Stimulated activated CD4-positive, alpha-beta T cell treated with anti-CD3 and anti-CD28 coated beads, Interleukin-4, amount 100 ng/mL, for 1 hour (primary cell): ENCODE measurements around the gene EEF2KMT.
"Not testable (repeated sequence)": the region's sequence is repeated elsewhere in the genome, so short reads cannot be mapped to it uniquely, and the experiment has no call there.

Experiments used
- DNase-seq: peaks from one replicate; pipeline ENCODE4 v3.0.0-alpha.2; 2020

Gene EEF2KMT

GRCh38 chr16:5095145-5095830 lies 2.3 kb downstream of the EEF2KMT start:
- peak; percentile 19 for DNase-seq

DNA sequence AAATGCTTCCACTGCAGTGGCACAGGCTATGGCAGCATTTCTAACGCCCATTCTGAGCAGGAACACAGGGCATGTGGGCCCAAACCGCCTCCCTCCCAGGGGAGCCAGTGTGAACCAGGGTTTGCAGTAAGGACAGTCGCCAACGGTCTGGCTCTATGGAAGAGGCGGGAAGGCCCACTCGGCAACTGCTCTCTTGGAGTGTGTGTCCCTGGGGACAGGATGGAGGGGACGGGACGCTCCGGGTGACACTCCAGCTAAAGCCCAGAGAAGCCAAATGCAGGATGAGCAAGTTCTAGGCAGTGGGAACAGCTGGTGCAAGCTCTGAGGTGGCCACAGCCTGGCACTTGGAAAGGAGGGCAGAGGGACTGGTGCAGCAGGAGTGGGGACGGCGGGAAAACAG lies 3.8 kb downstream of the EEF2KMT start:
- DNase-seq: not testable (repeated sequence)

GRCh38 chr16:5093081-5093480 lies 4.5 kb downstream of the EEF2KMT start:
- DNase-seq: not testable (repeated sequence)

- not testable (repeated sequence) for DNase-seq
Observed at GRCh38 chr16:5090592-5090991, 7.0 kb downstream of the EEF2KMT start.

- not testable (repeated sequence) for DNase-seq
Observed at GRCh38 chr16:5089911-5090555, 7.6 kb downstream of the EEF2KMT start.

GRCh38 chr16:5088936-5089335 lies 8.7 kb downstream of the EEF2KMT start:
- DNase-seq: not testable (repeated sequence)

DNA sequence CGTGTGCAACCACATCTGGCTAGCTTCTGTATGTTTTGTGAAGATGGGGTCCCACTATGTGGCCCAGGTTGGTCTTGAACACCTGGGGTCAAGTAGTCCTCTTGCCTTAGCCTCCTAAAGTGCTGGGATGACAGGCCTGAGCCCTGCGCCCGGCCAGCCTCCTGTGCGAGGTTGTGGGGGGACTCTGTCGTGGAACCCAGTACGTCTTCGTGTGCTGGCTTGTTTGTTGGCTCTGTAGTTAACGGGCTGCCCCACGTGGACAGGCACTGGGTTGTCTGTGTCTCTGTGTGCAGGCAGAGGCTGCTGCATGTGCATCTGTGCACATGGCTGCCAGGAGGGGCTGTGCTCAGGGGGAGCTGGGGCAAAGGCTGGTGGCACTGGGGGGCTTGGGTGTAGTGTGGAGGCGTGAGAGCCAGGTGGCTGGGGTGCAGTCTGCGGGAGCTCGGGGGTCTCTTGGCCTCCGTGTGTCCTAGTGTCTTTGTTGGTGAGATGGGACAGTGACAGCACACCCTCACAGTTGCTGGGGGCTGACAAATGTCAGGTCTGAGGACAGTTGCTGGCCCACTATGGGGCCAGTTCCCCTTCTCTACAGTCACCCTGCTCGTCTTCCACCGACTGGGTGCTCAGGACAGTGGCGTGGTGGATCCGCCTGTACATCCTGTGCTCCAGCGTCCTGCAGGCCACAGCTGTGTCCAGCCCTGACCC lies 9.4 kb downstream of the EEF2KMT start:
- DNase-seq: not testable (repeated sequence)

DNA sequence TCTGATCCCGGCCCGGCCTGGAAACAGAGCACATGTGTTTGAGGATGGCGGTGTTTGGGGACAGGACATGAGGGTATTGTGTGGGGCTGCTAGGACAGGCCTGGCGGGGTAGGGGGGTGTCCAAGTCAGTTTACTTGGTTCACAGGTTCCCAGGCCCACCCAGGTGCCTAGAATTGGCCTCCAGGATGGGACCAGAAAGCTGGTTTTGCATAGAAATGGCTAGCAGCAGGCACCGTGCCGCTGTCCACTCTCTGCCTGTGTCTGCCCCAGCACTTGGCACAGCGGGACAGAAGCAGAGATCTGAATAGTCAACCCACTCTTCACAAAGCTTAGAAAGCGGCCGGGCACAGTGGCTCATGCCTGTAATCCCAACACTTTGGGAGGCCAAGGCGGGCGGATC lies 11.9 kb downstream of the EEF2KMT start:
- DNase-seq: not testable (repeated sequence)

- peak; percentile 59 for DNase-seq
Observed at GRCh38 chr16:5084802-5085201, 12.8 kb downstream of the EEF2KMT start.

DNA sequence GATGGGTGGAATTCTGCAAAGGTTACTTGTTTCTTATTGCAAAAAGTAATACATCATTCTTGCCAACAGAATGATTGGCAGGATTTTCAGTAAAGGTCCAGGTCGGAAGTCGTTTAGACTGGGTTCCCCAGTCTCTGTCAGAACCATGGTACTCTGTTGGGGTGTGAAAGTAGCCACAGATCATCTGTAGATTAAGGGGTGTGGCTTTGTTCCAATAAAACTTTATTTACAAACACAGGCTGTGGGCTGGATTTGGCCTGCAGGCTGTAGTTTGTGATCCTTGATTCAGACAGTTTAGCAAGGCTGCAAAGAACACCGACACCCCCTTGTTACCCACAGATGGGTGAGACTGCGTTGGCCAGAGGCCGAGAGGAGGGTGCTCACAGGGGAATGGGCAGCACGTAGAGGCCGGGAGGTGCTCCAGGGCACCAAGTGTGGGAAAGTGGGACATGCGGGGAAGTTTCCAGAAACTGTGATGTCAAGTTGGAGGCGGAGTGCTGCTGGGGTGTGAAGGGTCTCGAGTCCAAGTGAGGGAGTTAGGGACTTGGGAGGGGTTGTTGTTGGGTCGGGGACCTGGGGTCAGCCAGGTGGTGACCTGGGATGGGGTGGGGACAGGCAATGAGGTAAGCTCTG lies 13.4 kb downstream of the EEF2KMT start:
- not testable (repeated sequence) for DNase-seq

DNA sequence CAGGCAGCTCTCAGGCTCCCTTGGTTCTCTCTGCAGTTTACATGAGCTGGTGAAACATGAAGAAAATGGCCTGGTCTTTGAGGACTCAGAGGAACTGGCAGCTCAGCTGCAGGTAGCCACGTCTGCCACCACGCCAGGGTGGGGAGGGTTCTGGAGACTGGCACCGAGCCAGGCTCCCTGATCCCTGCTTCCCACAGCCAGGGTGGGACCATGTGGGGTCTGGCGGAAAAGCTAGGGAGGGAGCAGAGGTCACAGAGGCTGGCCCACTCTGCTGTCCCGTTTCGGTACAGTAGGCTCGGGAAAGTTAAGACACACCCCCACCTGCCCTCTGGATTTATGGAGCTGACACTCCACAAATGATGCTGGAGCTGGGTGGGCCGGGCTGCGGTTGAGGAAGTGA lies 13.9 kb downstream of the EEF2KMT start:
- not testable (repeated sequence) for DNase-seq

- DNase-seq: not testable (repeated sequence)
Observed at GRCh38 chr16:5080996-5081395, 16.6 kb downstream of the EEF2KMT start.

GRCh38 chr16:5080461-5080860 lies 17.1 kb downstream of the EEF2KMT start:
- DNase-seq: not testable (repeated sequence)

GRCh38 chr16:5078626-5079025 lies 19.0 kb downstream of the EEF2KMT start:
- DNase-seq: no peak

DNA sequence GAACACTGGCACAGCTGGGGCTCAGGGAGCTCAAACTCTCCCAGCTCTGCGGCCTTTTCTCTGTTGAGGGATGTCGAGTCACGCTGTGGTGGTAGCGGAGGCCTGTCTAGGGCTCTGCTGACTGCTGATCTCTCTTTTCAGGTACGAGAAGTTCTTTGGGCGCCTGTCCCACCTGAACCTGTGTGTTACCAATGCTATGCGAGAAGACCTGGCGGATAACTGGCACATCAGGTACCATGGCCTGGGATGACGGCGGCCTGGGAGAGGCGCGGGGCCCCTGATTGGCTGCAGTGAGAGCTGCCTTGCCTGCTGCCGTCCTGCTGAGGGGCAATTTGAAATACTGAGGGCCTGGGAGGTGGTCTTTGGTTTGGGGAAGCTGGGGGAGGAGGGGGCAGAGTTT lies 20.3 kb downstream of the EEF2KMT start:
- DNase-seq: no peak

- DNase-seq: no peak
Observed at GRCh38 chr16:5075637-5076036, 22.0 kb downstream of the EEF2KMT start.

DNA sequence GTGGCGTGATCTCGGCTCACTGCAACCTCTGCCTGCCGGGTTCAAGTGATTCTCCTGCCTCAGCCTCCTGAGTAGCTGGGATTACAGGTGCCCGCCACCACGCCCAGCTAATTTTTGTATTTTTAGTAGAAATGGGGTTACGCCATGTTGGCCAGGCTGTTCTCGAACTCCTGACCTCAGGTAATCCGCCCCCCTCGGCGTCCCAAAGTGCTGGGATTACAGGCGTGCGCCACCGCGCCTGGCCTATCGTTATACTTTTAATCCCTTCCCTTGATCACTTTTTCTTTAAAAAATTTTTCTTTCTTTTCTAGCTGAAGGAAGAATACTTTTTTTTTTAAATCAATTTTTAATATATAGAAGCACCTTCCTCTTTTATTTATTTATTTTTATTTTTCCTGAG lies 23.8 kb downstream of the EEF2KMT start:
- DNase-seq: not testable (repeated sequence)

GRCh38 chr16:5073279-5073629 lies 24.3 kb downstream of the EEF2KMT start:
- no peak for DNase-seq

DNA sequence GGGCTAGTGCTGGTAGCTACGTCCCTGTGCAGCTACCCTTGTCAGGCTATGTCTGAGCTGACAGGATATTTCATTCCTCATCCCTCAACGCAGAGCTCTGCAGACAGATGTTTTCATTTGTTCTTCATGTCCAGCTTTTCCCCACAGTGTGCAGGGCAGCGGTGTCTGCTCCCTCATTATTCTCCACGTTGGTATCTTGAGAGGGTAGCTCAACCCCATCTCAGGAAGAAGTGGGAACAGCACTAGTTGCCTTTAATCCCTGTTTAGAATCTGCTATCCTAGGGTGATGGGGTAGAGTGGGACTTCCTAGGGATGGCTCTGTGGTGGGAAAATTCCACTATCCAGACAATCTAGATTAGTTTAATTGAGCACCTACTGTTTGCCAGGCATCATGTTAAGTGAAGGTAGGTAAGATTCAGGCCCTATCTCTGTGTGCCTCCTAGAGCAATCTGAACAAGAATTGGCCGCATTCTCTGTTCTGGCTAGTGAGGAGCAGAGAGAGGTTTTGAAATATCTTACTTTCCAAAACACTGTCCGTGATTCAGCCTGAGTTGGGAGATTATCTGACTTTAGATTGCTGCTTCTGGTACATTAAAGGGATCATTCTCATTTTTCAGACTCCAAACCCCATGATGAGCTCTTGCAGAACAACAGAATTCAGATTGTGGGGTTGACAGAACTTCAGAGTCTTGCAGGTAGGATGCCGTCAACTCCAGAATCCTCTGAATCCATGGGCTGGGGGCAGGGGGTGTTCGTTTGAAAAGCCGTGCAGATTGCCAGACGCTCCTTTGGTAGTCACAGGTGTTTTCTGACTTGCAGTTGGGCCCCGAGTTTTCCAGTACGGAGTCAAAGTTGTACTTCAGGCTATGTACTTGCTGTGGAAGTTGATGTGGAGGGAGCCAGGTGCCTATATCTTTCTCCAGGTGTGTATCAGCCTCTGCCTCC lies 25.0 kb downstream of the EEF2KMT start:
- DNase-seq: no peak

DNA sequence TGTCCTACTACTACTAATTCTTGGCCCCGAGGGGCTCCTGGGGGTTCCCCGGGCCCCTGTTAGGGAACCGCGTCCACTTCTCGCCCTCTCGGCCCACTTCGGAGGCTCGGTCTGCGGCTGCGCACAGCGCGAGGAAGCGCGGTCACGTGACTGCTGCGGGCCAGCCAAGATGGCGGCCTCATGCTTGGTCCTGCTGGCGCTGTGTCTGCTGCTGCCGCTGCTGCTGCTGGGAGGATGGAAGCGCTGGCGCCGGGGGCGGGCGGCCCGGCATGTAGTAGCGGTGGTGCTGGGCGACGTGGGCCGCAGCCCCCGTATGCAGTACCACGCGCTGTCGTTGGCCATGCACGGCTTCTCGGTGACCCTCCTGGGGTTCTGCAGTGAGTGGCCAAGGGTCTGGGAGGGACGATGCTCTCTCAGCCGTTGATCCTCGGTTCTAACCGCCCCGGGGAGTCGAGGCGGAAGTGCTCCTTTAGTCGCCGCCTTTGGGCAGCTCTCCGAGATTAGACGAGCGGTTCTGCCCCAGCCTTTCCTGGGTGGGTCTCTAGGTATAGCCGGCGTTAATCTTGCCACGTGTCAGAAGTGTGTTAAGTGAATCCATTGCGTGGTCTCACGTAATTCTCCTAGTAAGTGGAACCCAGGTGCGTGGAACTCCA lies 25.8 kb downstream of the EEF2KMT start, which contains the start of gene ALG1:
TSS of gene ALG1 (plus strand) at position 163 of the 653 bp plus-strand sequence. CDS start at position 170, 7 bp downstream.
- DNase-seq: peak; percentile 90

- no peak for DNase-seq
Observed at GRCh38 chr16:5071341-5071680, 26.3 kb downstream of the EEF2KMT start.
